ENCODE results near the gene SUPT3H. TPM values are rescaled to one million over a fixed set of nuclear protein-coding genes. Genes with fewer than 3 reads are reported as not detected.

The SUPT3H gene
- total RNA-seq, 2 donors from 2014 or later: 5.3 to 9.6 TPM

GRCh38 chr6:44831002-44831610 lies 546.6 kb downstream of the SUPT3H start:
- no peaks in the 10 kb centered on the region for H3K9me3 Mint-ChIP-seq
- H3K27ac Mint-ChIP-seq: no peak overlapping the region
- H3K27me3 Mint-ChIP-seq: no peaks in the 10 kb centered on the region
- no peak for ATAC-seq
- no peak for DNase-seq (ENCODE audit: low spot score)
- peaks cover 14 to 23% of the 10 kb centered on the region in 2 donors for H3K4me1 Mint-ChIP-seq (ENCODE audit: low read depth in 2 of 2)
- H3K36me3 Mint-ChIP-seq: peaks cover 9% of the 10 kb centered on the region
- H3K4me3 Mint-ChIP-seq: no peak overlapping the region

- H3K36me3 Mint-ChIP-seq: peaks cover 9% of the 10 kb centered on the region
- no peaks in the 10 kb centered on the region for H3K27me3 Mint-ChIP-seq
- H3K9me3 Mint-ChIP-seq: no peaks in the 10 kb centered on the region
- peaks cover 14 to 23% of the 10 kb centered on the region in 2 donors for H3K4me1 Mint-ChIP-seq (ENCODE audit: low read depth in 2 of 2)
- H3K27ac Mint-ChIP-seq: peak overlapping the region in 1 of 2 donors; percentile 19
- H3K4me3 Mint-ChIP-seq: no peak overlapping the region
- ATAC-seq (no peak), DNase-seq (ENCODE audit: low spot score) (no peak)
These were observed 547.9 kb downstream of the SUPT3H start for GRCh38 chr6:44829836-44830235.

- DNase-seq (ENCODE audit: low spot score) (no peak), ATAC-seq (no peak)
- Mint-ChIP-seq H3K4me3 (peak overlapping the region; percentile 25), H3K9me3 (no peaks in the 10 kb centered on the region), H3K27me3 (no peaks in the 10 kb centered on the region), H3K4me1 (ENCODE audit: low read depth in 2 of 2) (peaks cover 14 to 23% of the 10 kb centered on the region in 2 donors), H3K27ac (peak overlapping the region in 1 of 2 donors; percentile 19), H3K36me3 (peaks cover 9% of the 10 kb centered on the region)
These were observed 549.0 kb downstream of the SUPT3H start for GRCh38 chr6:44828780-44829179.

- DNase-seq (ENCODE audit: low spot score): no peak
- no peak overlapping the region for H3K4me3 Mint-ChIP-seq
- H3K27ac Mint-ChIP-seq: no peak overlapping the region
- ATAC-seq: no peak
- H3K9me3 Mint-ChIP-seq: no peaks in the 10 kb centered on the region
- H3K4me1 Mint-ChIP-seq (ENCODE audit: low read depth in 2 of 2): peaks cover 13 to 18% of the 10 kb centered on the region in 2 donors
- H3K36me3 Mint-ChIP-seq: peaks cover 9% of the 10 kb centered on the region
- no peaks in the 10 kb centered on the region for H3K27me3 Mint-ChIP-seq
These were observed 551.6 kb downstream of the SUPT3H start for GRCh38 chr6:44826025-44826676.

GRCh38 chr6:44825273-44825672 lies 552.5 kb downstream of the SUPT3H start:
- ATAC-seq: no peak
- peaks cover 9% of the 10 kb centered on the region for H3K36me3 Mint-ChIP-seq
- H3K4me1 Mint-ChIP-seq (ENCODE audit: low read depth in 2 of 2): peaks cover 12 to 21% of the 10 kb centered on the region in 2 donors
- no peaks in the 10 kb centered on the region for H3K9me3 Mint-ChIP-seq
- DNase-seq (ENCODE audit: low spot score): no peak
- H3K27me3 Mint-ChIP-seq: no peaks in the 10 kb centered on the region
- H3K4me3 Mint-ChIP-seq: no peak overlapping the region
- no peak overlapping the region for H3K27ac Mint-ChIP-seq

GRCh38 chr6:44824567-44824966 lies 553.2 kb downstream of the SUPT3H start:
- no peaks in the 10 kb centered on the region for H3K27me3 Mint-ChIP-seq
- H3K4me1 Mint-ChIP-seq (ENCODE audit: low read depth in 2 of 2): peaks cover 9 to 16% of the 10 kb centered on the region in 2 donors
- DNase-seq (ENCODE audit: low spot score) (no peak), ATAC-seq (no peak)
- H3K36me3 Mint-ChIP-seq: peaks cover 9% of the 10 kb centered on the region
- H3K4me3 Mint-ChIP-seq: no peak overlapping the region
- H3K27ac Mint-ChIP-seq: no peak overlapping the region
- no peaks in the 10 kb centered on the region for H3K9me3 Mint-ChIP-seq

GRCh38 chr6:44820759-44821158 lies 557.0 kb downstream of the SUPT3H start:
- ATAC-seq: no peak
- H3K36me3 Mint-ChIP-seq: no peaks in the 10 kb centered on the region
- H3K9me3 Mint-ChIP-seq: no peaks in the 10 kb centered on the region
- H3K4me3 Mint-ChIP-seq: no peak overlapping the region
- no peak for DNase-seq (ENCODE audit: low spot score)
- peaks cover 3 to 7% of the 10 kb centered on the region in 2 donors for H3K4me1 Mint-ChIP-seq (ENCODE audit: low read depth in 2 of 2)
- no peaks in the 10 kb centered on the region for H3K27me3 Mint-ChIP-seq
- H3K27ac Mint-ChIP-seq: no peak overlapping the region

- H3K27me3 Mint-ChIP-seq: no peaks in the 10 kb centered on the region
- H3K4me3 Mint-ChIP-seq: no peak overlapping the region
- peaks cover 3 to 7% of the 10 kb centered on the region in 2 donors for H3K4me1 Mint-ChIP-seq (ENCODE audit: low read depth in 2 of 2)
- DNase-seq (ENCODE audit: low spot score): no peak
- no peak overlapping the region for H3K27ac Mint-ChIP-seq
- no peaks in the 10 kb centered on the region for H3K36me3 Mint-ChIP-seq
- no peak for ATAC-seq
- no peaks in the 10 kb centered on the region for H3K9me3 Mint-ChIP-seq
These were observed 557.4 kb downstream of the SUPT3H start for GRCh38 chr6:44820321-44820720.

GRCh38 chr6:44811456-44811855 lies 566.3 kb downstream of the SUPT3H start:
- no peak for DNase-seq (ENCODE audit: low spot score)
- Mint-ChIP-seq H3K36me3 (no peaks in the 10 kb centered on the region), H3K27me3 (no peaks in the 10 kb centered on the region), H3K4me3 (no peak overlapping the region), H3K4me1 (ENCODE audit: low read depth in 2 of 2) (peaks cover 10% of the 10 kb centered on the region in 2 donors), H3K9me3 (no peaks in the 10 kb centered on the region), H3K27ac (no peak overlapping the region)
- no peak for ATAC-seq

GRCh38 chr6:44809258-44809657 lies 568.5 kb downstream of the SUPT3H start:
- Mint-ChIP-seq H3K27ac (no peak overlapping the region), H3K4me3 (no peak overlapping the region), H3K36me3 (no peaks in the 10 kb centered on the region), H3K9me3 (no peaks in the 10 kb centered on the region), H3K27me3 (no peaks in the 10 kb centered on the region), H3K4me1 (ENCODE audit: low read depth in 2 of 2) (peaks cover 10% of the 10 kb centered on the region in 2 donors)
- DNase-seq (ENCODE audit: low spot score) (no peak), ATAC-seq (no peak)

- DNase-seq (ENCODE audit: low spot score) (no peak), ATAC-seq (no peak)
- Mint-ChIP-seq H3K4me1 (ENCODE audit: low read depth in 2 of 2) (peaks cover 10% of the 10 kb centered on the region in 2 donors), H3K27ac (no peak overlapping the region), H3K27me3 (no peaks in the 10 kb centered on the region), H3K4me3 (no peak overlapping the region), H3K36me3 (no peaks in the 10 kb centered on the region), H3K9me3 (no peaks in the 10 kb centered on the region)
These were observed 569.6 kb downstream of the SUPT3H start for GRCh38 chr6:44808148-44808547.

GRCh38 chr6:44806656-44807055 lies 571.1 kb downstream of the SUPT3H start:
- no peak for DNase-seq (ENCODE audit: low spot score)
- no peaks in the 10 kb centered on the region for H3K36me3 Mint-ChIP-seq
- ATAC-seq: no peak
- H3K4me3 Mint-ChIP-seq: no peak overlapping the region
- H3K4me1 Mint-ChIP-seq (ENCODE audit: low read depth in 2 of 2): peaks cover 8% of the 10 kb centered on the region in 2 donors
- no peak overlapping the region for H3K27ac Mint-ChIP-seq
- H3K27me3 Mint-ChIP-seq: peaks cover 2% of the 10 kb centered on the region in 2 donors
- H3K9me3 Mint-ChIP-seq: no peaks in the 10 kb centered on the region

GRCh38 chr6:44805238-44805846 lies 572.4 kb downstream of the SUPT3H start:
- Mint-ChIP-seq H3K27me3 (peaks cover 4 to 10% of the 10 kb centered on the region in 2 donors), H3K4me1 (ENCODE audit: low read depth in 2 of 2) (no peaks in the 10 kb centered on the region), H3K36me3 (no peaks in the 10 kb centered on the region), H3K9me3 (no peaks in the 10 kb centered on the region), H3K4me3 (no peak overlapping the region), H3K27ac (no peak overlapping the region)
- no peak for DNase-seq (ENCODE audit: low spot score)
- ATAC-seq: no peak

- no peak for DNase-seq (ENCODE audit: low spot score)
- Mint-ChIP-seq H3K36me3 (no peaks in the 10 kb centered on the region), H3K4me1 (ENCODE audit: low read depth in 2 of 2) (no peaks in the 10 kb centered on the region), H3K27me3 (peaks cover 4 to 12% of the 10 kb centered on the region in 2 donors), H3K4me3 (no peak overlapping the region), H3K27ac (no peak overlapping the region), H3K9me3 (no peaks in the 10 kb centered on the region)
- no peak for ATAC-seq
These were observed 573.1 kb downstream of the SUPT3H start for GRCh38 chr6:44804546-44805159.
